HG03378 (cell line): Measurements from ENCODE around the gene TGFB1I1.

Source experiments
- ATAC-seq: cut with Tn5 transposase; IDR thresholded peaks from one replicate; pipeline ENCODE4 v1.9.1; 2021; ENCODE audit warnings: mild to moderate bottlenecking, moderate library complexity; ENCODE audit not compliant: unreplicated experiment

The TGFB1I1 gene

GRCh38 chr16:31451681-31452351 lies 20.1 kb upstream of the TGFB1I1 start:
- ATAC-seq: no peak

GRCh38 chr16:31452631-31453106 lies 19.3 kb upstream of the TGFB1I1 start:
- ATAC-seq: no peak

GRCh38 chr16:31453255-31454204 lies 18.4 kb upstream of the TGFB1I1 start:
- ATAC-seq: no peak

GRCh38 chr16:31455601-31456314 lies 16.2 kb upstream of the TGFB1I1 start:
- ATAC-seq: no peak

GRCh38 chr16:31456988-31457360 lies 15.0 kb upstream of the TGFB1I1 start:
- ATAC-seq: no peak

GRCh38 chr16:31458073-31458843 lies 13.7 kb upstream of the TGFB1I1 start:
- peak; percentile 4 for ATAC-seq

GRCh38 chr16:31458844-31459686 lies 12.9 kb upstream of the TGFB1I1 start, which contains the start of gene ARMC5:
Gene ARMC5 (plus strand): TSS chr16:31459501. CDS start chr16:31459525, 24 bp downstream.
- ATAC-seq: peak; percentile 73

- ATAC-seq: peak; percentile 57
These were observed 12.0 kb upstream of the TGFB1I1 start for GRCh38 chr16:31459687-31460581.

GRCh38 chr16:31460582-31461002 lies 11.4 kb upstream of the TGFB1I1 start:
- no peak for ATAC-seq

- ATAC-seq: no peak
These were observed 10.6 kb upstream of the TGFB1I1 start for GRCh38 chr16:31461201-31461920.

GRCh38 chr16:31461921-31462804 lies 9.8 kb upstream of the TGFB1I1 start:
- ATAC-seq: no peak

- no peak for ATAC-seq
These were observed 7.6 kb upstream of the TGFB1I1 start for GRCh38 chr16:31464348-31464769.

GRCh38 chr16:31464781-31465260 lies 7.1 kb upstream of the TGFB1I1 start:
- no peak for ATAC-seq

GRCh38 chr16:31465788-31466370 lies 6.1 kb upstream of the TGFB1I1 start:
- ATAC-seq: no peak

- no peak for ATAC-seq
These were observed 5.5 kb upstream of the TGFB1I1 start for GRCh38 chr16:31466381-31466841.

GRCh38 chr16:31467151-31467773 lies 4.7 kb upstream of the TGFB1I1 start:
- ATAC-seq: peak; percentile 74
